Ramos (cell line): ENCODE measurements around the gene HNRNPA3.
"Not testable (repeated sequence)": the region's sequence is repeated elsewhere in the genome, so short reads cannot be mapped to it uniquely, and the experiment has no call there.

Experiments used
- in situ Hi-C: fragments of 300-500 bp; cut with MboI; formaldehyde crosslinking; loops from one replicate; pipeline ENCODE4 v1.14.3; 2022; ENCODE audit warnings: low sequenced_read_pairs; ENCODE audit not compliant: unreplicated experiment

Gene HNRNPA3

DNA sequence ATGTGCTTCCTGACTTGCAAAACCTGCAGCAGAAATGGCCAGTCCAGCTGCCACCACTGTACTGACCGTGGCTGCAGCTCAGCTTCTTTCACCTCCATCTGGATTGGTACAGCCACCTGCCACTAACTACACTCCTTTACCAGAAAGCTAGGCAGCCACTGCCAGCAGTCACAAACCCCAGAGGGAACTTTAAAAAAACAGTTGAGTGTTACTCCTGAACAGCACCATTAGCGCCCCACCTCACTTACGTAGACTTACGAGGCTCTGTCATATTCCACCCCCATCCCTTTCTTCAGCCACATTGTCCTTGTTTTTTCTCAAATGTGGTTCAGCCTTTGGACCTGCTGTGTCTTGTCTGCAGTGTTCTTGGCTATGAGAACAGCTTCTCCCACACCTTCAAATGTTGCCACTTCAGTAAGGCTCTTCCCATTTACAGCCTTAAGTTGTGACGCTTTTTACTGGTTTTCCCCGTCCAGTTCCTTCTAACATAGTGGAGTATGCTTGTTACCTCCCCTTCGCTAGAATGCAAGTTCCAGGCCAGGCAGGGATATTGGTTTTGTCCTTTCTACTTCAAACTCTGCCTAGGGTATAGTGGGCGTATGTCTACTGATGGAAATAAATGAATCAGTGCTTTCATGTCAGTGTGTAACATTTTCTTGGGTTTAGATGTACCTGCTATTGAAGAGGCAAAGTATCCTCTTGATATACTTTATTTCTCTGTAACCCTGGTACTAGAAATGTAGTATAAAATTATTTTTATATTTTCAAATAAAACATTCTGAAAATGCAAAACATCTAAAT, 17.0 kb downstream of the HNRNPA3 start:
- in situ Hi-C loops: no loop called here

DNA sequence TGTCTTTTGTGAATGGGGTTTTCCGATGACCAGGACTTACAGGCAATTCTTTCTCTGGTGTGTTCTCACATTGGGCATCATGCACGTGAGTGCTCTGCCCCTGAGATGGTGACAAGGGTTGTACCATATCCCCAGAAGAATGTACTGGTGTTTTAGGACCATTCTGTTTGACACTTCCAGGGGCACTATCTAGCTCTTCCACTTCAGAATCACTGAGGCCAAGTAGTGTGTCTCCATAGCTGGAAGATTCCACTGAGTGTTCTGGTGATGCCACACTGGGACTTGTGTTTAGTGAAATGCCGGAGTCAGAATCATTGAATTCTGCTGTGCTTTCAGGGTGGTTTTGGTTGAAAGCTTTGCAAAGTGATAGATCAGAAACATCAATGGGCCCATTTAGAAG, 18.7 kb downstream of the HNRNPA3 start:
- in situ Hi-C loops: no loop called here

DNA sequence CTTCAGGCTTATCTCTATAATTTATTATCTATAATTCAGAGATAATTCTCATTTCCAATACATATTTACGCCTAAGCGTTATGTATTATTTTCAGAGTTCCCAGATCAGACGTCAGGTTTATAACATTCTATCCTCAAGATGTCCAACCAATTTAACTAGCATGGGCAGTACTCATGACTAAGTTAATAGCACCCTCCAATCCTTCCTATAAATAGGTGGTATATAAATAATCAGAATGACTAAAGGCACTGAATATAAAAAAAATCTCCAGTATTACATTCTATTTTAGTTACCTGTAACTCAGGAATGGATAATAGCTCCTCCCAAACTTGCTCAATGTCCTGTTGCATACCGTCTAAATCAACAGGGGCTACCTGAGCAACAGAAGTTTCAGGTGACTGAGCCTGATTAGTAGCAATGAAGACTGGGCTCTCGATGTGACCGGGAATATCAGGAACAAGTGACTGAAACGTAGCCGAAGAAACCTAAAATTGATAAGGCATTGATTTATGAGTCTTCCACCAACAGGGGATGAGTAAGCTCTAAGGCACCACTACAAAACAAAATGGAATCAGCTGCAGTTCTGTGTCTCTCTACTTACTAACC, 19.6 kb downstream of the HNRNPA3 start:
- in situ Hi-C loops: no loop called here

DNA sequence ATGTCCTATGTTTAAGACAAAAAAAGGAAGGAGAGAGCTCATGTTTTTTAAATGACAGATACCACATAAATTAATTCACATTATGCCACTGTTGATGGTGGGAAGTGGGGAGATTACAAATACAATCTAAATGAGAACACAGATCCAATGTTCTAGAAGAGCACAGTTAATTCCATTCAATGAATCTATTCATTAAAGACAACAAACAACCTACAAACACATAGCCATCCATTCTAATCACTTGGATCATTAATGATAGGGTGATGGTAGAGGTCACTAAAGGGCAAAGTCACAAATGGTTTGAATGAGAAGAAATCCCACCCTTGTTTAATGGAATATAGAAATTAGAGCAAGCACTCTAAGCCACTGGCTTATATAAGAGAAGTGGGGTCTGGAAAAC, 21.7 kb downstream of the HNRNPA3 start:
- in situ Hi-C loops: no loop called here

DNA sequence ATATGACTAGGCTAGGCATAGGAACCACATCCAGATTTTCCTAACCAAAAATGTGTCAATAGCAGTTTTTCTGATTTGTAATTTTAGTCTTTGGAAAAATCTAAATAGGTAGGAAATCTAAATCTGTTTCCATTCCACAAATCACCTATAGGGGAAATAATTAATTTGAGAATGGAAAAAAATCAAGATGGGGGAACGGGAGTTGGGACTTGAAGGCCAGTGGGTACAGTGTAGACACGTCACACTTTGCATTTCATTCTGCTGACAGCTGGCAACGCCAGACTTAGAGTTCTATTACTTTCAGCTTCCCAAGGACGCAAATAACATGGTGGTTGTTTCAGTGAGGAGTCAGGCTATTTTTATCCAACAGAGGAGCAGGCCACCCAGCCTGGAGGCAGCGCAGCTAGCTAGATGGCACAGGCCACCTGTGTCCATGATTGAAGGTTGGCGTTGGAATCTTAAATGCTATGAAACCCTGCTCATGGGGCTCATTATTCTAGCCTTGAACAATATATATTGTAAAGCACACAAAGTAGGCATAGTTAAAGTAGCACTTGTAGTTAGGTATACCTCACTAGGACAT, 23.4 kb downstream of the HNRNPA3 start:
- in situ Hi-C loops: no loop called here

DNA sequence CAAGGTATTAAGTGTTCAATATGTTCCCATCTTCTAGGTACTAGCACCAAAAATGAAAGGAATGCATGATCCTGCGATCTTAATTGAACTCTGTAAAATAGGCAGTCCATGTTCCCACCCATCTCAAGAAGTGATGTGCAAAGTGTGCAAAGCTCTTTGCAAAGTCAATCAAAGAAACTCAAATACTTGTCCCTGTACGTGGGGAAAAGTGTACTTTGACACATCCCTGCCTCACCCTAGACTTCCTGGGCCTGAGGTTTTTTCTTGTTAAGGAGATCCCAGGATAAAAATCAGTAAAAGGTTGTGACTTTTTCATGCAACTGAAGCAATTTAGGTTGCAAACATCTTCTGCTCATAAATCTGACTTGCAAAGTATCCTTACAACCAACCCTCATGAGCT, 25.3 kb downstream of the HNRNPA3 start:
- in situ Hi-C loops: no loop called here

DNA sequence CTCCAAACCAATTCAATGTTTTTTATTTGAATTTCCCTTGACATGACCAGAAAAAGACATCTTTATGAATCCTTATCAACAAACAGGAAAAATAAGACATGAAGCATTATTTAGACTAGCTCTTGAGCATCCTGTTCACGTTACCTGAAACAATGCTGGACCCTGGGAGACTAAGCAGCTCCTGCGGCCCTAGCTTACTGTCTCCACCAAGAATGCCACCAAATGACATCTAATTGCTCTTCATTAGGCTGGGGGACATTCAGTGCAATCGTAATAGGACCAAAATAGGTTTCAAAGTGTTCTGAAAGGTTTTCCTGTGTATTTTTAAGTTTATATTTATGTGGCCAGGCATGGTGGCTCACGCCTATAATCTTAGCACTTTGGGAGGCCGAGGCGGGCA, 26.5 kb downstream of the HNRNPA3 start:
- in situ Hi-C loops: no loop called here

DNA sequence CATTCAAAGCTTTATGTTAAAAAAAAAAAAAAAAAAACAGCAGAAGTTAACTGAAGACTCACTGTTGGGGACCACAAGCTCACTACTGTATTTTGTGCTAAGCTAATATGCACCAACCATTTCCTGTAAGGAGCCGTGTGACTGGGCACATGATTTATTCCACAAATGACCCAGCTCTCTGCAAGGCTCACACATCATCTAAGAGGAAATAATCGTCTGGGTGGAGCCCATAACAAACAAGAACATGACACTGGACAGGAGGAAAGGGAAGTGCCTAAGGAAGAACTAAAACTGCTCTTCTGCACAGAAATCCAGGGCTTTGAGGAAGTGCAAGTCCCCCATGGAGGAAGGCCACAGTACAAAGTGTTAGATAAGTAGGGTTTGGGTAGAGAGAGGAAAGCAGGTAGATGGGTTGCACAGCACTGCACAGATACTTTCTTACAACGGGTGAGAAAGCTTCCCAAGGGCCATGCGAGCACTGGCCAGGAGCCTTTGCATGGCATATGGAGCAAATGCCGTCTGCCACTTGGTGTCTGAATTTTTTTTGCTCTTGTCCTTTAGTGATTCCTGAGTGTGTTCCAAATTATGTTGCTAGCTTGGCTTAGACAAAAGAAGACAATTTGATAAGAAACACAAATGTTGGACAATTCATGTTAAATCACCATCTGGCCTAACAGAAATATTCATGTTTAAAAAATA, 27.5 kb downstream of the HNRNPA3 start:
- in situ Hi-C loops: no loop called here

DNA sequence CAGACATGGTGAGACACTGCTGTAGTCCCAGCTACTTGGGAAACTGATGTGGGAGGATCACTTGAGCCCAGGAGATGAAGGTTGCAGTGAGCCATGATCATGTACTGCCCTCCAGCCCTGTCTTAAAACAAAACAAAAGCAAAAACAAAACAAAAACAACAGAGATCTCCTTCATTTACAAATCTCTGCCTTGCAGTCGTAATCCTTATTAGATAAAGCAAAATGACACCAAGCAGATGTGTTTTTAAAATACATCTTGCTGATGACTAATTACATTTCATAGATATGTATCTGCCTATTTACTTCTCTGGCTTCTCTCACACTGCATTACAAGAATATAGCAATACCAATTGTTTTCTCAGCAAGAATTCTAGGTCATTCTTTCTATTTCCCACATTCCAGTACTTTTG, 29.1 kb downstream of the HNRNPA3 start:
- in situ Hi-C loops: no loop called here

DNA sequence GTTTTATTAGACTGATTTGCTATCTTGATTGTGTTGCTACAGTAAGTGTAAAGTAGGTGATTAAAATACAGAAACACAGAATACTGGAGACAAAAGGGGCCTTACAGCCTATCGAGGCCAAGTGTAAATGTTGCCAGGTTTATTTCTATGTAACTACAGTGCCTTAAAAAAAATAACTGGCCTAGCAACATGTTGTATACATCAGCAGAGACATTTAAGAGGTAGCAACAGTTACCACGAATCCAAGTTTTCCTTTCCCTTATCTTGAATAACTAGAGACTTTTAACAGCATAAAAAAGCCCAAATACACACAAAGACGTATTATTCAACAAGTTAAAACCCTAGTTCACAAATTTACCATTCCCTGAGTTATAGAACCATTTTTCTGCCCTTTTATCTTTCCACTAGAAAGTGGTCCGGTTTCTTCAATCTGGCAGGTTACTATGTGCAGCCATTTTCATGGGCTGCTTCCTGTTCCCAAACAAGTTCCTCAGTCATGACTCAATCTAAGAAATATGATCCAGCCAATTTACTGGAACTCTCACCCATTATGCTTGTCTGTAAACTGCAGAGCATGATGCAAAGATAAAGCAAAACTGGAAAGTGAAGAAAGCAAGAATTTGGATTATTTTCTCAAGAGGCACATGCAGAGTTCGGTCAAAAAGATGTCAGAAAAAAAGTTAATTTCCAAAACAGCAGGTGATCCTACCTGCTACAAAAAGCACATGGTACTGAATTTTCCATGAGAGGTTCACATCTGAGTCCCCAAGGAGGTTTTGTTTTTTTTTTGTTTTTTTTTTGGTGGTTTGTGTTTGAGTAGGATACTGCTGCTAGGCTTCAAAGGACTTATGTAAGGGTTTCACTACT, 29.8 kb downstream of the HNRNPA3 start:
- in situ Hi-C loops: no loop called here

DNA sequence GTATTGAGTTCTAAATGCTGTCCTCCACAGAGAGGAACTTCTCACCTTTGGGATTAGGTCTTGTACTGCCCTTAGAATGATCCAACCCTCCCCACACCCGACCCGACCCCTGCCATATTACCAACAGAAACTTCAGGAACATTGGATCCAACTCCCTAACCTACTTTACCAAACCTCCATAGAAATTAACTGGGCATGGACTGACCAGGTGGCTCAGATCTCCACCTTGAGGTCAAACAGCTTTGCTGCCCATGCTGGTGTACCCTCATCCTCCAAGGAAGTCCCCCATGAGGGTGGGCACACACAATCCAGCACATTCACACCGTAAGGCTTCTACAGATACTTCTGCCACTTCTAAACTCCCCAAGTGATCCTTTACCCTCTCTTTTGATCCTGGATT, 30.5 kb downstream of the HNRNPA3 start:
- in situ Hi-C loops: no loop called here

DNA sequence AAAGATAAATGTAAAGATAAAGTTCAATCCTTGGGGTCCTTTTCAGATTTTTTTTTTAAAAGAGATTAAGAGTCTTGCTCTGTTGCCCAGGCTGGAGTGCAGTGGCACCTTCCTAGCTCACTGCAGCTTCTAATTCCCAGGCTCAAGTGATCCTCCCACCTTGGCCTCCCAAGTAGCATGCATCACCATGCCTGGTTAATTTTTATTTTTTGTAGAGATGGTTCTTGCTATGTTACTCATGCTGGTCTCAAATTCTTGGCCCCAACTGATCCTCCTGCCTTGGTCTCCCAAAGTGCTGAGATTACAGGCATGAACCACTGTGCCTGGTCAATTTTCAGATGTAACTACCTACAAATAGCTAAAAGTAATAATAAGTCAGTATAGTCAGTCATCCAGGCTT, 30.9 kb downstream of the HNRNPA3 start:
- in situ Hi-C loops: no loop called here

DNA sequence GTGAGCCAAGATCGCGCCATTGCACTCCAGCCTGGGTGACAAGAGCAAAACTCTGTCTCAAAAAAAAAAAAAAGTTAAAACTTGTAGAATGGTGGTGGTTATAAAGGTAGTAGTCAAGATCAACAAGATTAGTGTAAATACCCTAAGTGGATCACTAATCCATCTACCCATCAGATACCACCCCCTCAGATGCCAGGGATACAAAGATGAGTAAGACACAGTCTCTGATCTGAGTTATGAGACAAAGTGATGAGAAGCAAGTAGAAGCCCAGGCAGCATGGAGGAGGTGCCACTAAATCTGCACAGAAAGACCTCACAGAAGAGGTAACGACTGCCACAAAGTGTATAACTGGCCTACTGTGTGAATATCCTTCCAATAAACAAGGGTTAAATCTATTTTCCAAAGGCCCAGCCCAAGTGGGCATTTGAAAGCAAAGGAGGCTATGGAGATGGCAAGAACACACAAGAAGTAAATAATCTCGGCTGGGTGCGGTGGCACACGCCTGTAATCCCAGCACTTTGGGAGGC, 31.7 kb downstream of the HNRNPA3 start:
- in situ Hi-C loops: no loop called here

DNA sequence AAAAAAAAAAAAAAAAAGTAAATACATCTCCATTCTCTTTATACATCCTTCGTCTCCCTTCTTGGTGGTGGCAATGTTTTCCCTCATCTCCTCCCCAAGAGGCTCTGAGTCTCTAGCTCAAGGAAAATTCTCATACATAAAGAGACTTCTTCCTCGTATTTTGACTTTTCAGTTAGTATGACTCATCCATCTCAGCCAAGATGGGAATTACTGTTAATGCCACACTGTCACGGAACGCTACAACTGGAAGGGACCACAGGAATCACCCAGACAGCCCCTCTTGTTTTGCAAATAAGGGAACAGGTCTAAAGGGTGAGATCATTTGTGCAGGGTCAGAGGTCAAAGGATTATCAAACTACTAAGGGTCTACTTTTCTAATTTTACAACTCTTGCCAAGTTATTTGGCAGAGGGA, 32.4 kb downstream of the HNRNPA3 start:
- in situ Hi-C loops: no loop called here

DNA sequence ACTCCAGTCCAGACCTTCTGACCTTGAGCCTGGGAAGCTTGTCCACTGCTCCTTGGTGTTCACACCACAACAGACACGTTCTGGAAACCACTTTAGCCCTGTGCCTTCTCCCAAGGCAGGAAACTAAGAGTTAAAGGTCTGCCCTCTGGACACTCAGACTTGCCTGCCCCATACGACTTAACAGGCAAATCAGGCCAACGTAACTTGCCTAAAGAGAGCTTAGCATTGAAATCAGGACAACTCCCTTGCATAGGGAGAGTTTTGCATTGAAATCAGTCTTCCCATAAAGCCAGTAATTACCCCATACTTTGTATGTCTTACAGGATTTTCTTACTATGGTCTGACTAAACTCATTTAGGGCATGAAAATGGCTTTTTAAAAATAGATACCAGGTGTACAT, 33.4 kb downstream of the HNRNPA3 start:
- in situ Hi-C loops: no loop called here

DNA sequence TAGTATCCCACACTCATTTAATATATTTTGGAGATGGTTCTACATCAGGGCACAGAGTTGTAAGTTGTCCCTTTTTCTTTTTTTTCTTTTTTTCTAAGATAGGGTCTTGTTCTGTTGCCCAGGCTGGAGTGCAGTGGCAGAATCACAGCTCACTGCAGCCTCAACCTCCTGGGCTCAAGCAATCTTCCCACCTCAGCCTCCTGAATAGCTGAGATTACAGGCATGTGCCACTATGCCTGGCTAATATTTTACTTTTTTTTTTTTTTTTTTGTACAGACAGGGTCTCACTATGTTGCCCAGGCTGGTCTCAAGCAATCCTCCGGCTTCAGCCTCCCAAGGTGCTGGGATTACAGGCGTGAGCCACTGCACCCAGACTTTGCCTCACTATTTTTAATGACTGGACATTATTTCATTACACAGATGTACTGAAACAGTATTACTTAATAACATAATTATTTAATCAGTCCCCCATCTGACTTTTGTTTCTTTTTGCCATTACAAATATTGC, 34.0 kb downstream of the HNRNPA3 start:
- in situ Hi-C loops: not testable (repeated sequence)

DNA sequence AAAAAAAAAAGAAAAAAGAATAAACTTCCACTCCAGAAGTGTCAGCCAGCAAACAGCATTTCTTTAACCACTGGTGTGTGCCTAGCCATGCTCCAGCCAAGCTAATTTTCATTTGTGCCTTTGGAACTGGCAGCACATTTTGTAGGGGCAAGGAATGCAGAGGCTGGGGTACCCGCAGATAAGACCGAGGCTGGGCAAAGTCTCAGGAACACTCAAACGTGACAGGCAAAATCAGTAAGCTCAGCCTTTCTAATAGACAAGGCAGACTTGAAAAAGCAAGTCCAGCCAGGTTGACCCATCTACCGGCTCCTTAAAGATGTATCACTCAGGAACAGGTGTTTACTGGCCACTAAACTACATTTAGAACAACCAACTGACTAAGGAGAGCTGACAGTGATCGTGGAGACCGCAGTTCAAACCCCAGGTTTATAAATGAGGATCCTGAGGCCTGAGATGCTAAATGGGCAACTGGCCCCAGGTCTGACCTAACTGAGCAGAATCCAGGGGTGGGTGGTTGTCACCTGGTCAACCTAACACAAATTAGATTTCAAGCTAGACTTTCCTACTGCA, 35.2 kb downstream of the HNRNPA3 start:
- in situ Hi-C loops: no loop called here

DNA sequence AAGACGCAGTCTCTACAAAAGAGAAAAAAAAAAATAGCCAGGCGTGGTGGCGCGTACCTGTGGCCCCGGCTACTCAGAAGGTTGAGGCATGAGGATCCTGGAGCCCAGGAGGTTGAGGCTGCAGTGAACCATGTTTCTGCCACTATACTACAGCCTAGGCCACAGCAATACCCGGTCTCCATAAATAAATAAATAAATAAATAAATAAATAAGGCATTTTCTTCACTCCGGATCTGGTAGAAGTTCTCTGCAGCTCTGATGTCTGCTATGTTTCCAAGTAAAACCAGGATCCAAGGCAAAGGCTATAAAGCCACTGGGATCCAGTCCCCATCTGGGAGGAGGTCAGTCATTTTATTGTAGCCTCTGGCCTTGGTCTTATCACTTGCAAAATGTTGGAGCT, 36.4 kb downstream of the HNRNPA3 start:
- in situ Hi-C loops: no loop called here

DNA sequence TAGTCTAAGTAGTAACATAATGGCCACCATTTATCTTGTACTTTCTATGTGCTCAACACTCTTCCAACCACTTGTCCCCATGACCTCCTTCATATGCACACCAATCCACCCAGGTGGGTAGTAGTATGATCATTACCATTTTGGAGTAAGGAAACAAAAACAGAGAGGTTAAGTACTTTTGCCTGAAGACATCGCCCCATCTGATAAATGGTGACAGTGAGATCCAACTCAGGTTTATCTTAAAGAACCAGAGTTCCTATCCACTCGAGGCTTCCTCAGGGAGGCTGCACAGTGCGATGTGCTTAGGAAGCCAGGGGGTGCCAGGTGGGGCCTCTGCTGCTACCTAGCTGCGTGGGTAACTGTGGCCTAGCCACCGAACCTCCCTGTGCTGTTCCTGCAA, 37.9 kb downstream of the HNRNPA3 start:
- in situ Hi-C loops: no loop called here
